NCI-H128 (cell line): ENCODE results near the gene PRR12.

Source experiments
- DNase-seq: peaks from one replicate; lab custom pipeline; 2025; ENCODE audit not compliant: unreplicated experiment; lab: John Stamatoyannopoulos, UW

Gene PRR12

DNA sequence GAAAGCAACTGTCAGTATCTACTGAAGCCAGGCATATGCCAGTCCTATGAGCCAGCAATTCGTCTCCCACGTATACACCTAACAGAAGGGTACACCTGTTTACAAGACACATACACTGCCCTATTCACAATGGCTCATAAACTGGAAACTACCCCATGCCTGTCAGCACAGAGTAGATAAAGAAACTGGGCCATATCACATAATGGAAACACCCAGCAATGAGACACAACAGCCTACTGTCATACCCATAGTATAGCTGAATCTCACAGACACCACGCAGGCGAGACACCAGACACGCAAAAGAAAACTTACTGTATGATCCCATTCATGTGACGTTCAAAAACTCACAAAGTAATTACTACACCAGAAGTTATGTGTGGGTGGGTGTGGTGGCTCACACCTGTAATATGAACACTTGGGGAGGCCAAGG is 26.4 kb upstream of the PRR12 start:
- DNase-seq = no peak

DNA sequence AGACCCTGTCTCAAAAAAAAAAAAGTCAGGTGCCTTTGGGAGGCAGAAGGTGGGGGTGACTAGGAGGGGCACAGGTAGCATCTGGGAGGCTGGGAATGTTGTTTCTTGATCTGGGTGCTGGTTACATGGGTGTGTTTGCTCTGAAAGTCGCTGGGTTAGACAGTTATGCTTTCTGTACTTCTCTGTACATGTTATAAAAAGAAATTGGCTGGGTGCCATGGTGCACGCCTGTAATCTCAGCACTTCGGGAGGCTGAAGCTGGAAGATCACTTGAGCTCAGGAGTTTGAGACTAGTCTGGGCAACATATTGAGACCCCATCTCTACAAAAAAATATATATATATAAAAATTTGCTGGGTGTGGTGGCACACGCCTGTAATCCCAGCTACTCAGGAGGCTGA is 25.7 kb upstream of the PRR12 start:
- DNase-seq = no peak

DNA sequence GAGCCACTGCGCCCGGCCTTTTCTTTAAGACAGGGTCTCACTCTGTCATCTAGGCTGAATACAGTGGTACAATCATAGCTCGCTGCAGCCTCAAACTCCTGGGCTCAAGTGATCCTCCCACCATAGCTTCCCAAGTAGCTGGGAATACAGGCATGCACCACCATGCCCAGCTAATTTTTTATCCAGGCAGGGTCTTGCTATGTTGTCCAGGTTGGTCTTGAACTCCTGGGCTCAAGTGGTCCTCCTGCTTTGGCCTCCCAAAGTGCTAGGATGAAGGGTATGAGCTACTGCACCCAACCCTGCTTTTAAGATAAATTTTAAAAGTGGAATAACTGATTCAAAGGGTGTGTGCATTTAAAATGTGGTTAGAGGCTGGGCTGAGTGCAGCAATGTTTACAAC is 24.7 kb upstream of the PRR12 start:
- DNase-seq = no peak

- no peak for DNase-seq
These were observed 23.0 kb upstream of the PRR12 start for GRCh38 chr19:49567861-49568441.

GRCh38 chr19:49570138-49570856 is 20.7 kb upstream of the PRR12 start:
- DNase-seq = peak; percentile 59

- no peak for DNase-seq
These were observed 19.8 kb upstream of the PRR12 start for GRCh38 chr19:49570997-49571676.

DNA sequence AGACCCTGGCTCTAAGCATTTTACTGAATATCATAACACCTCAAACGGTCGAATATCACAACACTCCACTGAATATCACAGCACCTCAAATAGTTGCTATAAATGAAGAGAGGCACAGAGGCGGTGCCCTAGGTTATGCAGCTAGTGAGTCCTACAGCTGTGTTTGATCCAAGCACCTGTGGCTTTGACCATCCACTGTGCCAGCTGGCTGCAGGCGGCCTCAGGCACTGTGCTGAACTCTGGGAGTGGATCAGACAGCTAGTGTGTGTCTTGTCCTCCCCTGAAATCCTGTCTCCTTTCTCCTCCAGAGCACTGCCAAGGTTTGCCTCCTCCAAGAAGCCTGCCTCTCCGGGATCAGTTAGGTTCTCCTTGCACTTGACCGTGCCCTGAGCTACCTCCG is 18.0 kb upstream of the PRR12 start:
- no peak for DNase-seq

DNA sequence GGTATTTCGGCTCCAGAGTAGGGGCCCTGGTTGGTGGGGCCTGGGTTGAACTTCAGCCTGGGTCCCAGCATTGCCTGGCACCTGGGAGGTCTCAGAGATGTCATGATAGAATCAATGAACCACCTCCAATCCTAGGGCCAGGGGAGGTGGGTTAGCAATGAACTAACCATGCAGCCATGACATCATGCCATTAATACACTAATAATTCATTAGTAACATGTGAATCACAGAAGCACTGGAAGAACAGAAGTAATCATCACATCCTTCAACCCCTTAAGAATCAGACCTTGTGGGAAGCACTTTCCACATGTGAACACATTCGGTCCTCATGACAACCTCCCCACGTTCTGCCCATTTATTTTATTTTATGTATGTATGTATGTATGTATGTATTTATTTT is 17.6 kb upstream of the PRR12 start:
- DNase-seq = no peak

- DNase-seq = no peak
These were observed 16.7 kb upstream of the PRR12 start for GRCh38 chr19:49574206-49574755.

DNA sequence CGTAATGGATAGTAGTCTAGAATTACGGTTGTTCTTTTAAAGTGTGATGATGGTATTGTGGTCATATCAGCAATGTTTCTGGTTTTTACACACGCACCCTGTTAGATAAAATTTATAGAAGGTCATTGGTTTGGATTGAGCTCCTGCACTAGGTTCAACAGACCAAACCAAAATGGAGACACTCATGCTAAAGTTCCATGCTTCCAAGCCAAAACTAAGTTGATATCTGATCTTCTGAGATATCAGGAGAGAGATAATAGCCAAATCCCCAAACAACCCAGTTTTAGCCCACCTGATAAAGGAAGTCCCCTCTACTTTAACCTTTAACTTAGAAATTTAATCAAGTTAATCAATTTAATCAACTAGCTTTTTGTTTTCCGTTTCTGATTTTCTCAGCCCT is 11.8 kb upstream of the PRR12 start:
- no peak for DNase-seq

DNA sequence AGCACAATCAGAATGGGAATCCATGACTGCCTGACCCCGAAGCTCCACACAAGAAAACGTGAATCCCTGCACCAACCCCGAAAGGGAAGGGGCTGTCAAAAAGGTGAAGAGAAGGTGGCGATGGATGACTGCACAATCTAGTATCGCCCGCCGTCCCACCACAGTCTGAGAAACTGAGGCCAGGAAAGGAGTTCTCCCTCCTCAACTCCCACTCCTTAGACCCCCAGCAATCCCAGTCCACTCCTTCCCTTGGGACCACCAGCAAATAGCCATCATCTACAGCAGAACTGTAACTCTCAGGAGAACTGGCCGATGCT is 11.1 kb upstream of the PRR12 start:
- no peak for DNase-seq

DNA sequence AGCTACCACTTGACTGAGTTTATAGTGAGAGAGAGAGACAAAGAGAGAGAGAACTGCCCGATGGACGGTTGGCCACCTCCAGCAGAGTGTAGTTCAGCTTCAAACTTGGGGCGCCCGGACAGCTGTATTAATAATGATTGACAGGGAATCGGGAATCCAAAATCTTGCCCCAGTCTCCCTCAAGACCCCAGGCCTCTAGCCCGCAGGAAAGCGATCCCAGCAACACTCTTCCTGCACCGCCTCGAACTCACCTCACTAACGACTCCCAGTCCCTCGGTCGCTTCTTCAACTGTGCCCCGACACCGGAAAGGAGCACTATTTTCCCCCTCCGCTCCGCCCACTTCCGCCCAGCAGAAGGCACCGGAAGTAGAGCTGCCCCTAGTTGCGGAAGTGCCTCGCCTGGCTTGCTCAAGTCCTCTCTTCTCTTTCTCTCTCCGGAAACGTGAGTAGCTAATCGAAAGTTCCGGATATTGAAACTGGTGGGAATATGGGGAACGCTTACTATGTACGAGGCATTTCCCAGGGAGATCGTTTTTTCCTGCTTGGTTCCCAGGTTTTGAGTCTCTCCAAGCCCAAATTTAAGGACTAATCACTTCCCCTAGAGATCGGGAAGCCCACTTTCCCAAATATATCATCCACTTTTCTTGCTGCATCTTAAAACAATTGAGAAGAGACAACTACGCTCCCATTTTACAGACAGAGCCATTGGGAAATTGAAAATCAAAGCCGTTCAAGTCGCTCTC is 10.5 kb upstream of the PRR12 start, which contains the start of gene NOSIP:
TSS of gene NOSIP (minus strand) at position 293 of the 743 bp plus-strand sequence. CDS start 19,865 bp downstream, outside the sequence.
- DNase-seq = peak; percentile 95

GRCh38 chr19:49581007-49581508 is 9.9 kb upstream of the PRR12 start, which contains the start of gene PRRG2:
Gene PRRG2 (plus strand): TSS chr19:49581316. CDS start chr19:49583220, 1,904 bp downstream.
- no peak for DNase-seq

GRCh38 chr19:49583239-49583638 is 7.7 kb upstream of the PRR12 start:
- DNase-seq = no peak

DNA sequence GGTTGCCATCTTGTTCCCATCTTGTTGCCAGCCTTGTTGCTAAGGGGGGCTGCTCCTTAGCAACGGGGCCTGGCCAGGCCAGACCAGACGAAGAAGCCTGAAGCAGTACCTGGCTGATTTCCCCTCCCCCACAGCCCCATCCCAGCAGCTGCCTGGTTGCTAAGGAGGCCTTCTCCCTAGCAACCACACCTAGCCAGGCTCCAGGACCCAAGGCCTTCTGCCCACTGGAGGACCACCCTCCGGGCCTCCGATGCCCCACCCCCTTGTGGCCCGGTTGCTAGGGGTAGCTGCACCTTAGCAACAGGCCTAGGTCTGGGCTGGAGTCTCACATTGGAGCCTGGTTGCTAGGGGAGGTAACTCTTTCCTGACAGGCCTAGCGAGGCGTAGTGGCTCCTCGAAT is 6.0 kb upstream of the PRR12 start:
- DNase-seq = peak; percentile 62

- DNase-seq = no peak
These were observed 3.8 kb upstream of the PRR12 start for GRCh38 chr19:49587227-49587626.

DNA sequence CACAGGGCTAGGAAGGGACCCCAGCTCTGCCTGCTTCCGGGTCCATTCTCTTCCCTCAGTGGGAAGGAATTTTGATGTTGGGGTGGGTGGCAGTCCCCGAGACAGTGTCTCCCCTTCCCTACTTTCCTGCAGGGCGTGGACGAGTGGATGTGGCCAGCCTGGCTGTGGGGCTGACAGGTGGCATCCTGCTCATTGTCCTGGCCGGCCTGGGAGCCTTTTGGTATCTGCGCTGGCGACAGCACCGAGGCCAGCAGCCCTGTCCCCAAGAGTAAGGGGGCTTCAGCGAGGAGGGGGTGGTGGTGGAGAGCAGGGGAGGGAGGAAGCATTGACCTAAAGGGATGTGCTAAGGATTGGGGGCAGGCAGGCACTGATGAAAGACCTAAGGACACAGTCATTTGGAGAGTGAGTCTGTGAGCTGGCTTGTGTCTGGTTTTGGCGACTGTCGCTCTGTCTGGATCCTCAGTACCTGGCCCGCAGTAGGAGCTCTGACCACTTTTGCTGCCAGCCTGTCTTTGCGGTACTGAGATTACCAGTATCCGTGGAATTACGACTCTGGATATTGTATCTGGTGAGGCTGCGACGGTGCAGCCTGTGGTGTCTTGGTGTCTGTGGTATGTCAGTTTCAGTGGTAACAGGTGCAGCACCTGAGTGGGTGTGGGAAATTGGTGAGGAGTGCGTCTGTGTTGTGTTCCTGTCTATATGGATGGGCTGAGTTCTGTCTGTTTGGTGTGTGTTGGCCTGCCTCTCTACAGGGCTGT is 2.4 kb upstream of the PRR12 start:
- DNase-seq = no peak

DNA sequence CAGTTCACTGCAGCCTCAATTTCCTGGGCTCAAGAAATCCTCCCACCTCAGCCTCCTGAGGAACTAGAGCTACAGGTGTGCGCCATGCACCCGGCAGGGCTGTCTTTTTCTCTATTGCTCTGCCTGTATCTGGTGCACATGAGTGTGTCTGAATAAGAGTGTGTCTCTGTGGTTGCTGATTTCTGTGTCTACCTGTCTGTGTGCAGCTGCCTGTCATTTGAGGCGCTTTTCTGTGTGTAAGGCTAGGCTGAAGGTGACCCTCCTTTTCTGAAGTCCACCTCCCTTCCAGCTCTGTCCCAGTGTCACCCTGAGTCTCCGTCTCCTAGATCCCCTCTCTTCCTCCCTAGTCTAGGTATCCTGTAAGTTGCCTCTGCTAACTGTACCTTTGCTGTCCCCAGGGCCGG is 1.5 kb upstream of the PRR12 start:
- no peak for DNase-seq

DNA sequence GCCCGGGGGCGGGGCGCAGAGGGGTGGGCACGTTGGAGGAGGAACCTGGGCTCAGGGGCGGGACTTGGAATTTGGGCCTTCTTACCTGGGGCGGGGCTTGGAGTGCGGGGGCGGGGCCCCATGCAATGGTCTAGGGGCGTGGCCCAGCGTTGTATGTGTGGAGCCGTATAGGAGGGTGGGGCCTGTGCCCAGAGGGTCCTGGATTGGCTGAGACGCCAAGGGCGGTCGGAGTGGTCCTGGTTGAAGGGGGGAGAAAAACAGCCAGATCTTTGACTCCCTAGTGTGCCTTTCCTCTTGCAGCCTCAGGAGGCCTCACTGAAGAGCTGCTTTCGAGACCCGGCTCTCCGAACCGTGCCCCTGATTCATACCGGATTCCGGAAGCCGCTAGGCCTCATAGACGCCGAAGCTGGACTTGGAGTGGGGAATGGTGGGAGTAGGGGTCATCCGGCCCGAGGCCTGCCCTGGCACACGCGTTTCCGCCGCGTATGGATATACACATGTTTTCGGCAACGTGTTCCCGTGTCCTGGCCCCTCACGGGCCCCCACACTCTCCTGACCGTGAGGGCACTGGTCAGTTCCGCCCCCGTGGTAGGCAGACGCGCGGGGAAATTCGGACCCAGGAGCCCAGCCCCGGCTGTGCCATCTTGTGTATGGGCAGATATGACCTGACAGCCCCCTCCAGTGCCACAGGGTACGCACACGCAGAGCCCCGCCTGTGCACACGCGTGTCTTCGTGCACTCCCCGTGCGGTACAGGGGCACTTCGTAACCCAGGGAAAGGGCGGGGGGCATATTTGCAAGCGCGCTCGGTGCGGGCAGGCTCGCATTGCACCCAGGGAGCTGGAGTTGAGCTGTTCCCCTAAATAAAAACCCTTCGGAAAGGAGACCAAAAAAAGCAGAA is 661 bp upstream of the PRR12 start:
- DNase-seq = peak; percentile 96
